GM12891 (cell line): ENCODE data around the gene FEZF2.

Experiments used
- POLR2A ChIP-seq: IDR thresholded peaks from 2 replicates; pipeline ENCODE4 v1.6.1; 2011; ENCODE audit warnings: low read depth, low read length, control low read depth
- POLR2AphosphoS5 ChIP-seq: IDR thresholded peaks from 2 replicates; pipeline ENCODE4 v1.6.1; 2011; ENCODE audit warnings: low read depth, low read length, control low read depth
- POU2F2 ChIP-seq: IDR thresholded peaks from 2 replicates; pipeline ENCODE4 v1.6.1; 2011; ENCODE audit warnings: low read depth, mild to moderate bottlenecking, control low read depth, low read length, moderate library complexity
- SPI1 ChIP-seq: IDR thresholded peaks from 2 replicates; pipeline ENCODE4 v1.6.1; 2011; ENCODE audit warnings: low read depth, low read length, control low read depth
- TAF1 ChIP-seq: IDR thresholded peaks from 2 replicates; pipeline ENCODE4 v1.6.1; 2011; ENCODE audit warnings: low read depth, low read length, control low read depth

DNA sequence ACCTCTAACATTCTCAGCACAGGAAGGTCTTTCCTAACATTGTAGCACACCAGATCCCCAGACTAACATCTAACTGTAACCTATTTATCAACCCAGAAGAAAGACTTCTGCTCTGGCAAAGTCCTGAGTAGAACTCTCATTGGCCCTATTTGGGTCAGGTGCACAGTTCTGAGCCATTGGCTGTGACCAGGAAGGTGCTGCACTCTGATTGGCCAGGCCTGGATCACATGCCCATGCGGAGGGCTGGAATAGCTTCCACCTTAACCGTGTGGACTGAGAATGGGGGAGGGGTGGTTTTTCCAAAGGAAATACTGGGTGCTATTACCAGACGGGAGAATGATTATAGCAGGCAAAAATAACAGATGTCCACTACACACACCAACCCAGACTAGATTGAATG, 11.5 kb downstream of the FEZF2 start:
- TF ChIP-seq POLR2AphosphoS5 (no peak), POLR2A (no peak), TAF1 (no peak), POU2F2 (no peak), SPI1 (no peak)
